Mammary epithelial cell (primary cell): ENCODE data around the gene NOP58.

ENCODE experiments used
- CTCF ChIP-seq, 2 donors: IDR thresholded peaks in 1 of 2; conservative IDR thresholded peaks in 1 of 2; 2 replicates each; pipeline ENCODE4 v1.5.1; 2011 to 2012; ENCODE audit warnings: inconsistent platforms in 2 of 2, low read length in 2 of 2, mild to moderate bottlenecking in 2 of 2, control low read depth in 1 of 2, low read depth in 1 of 2; ENCODE audit not compliant: insufficient read depth in 1 of 2; ENCODE audit errors: extremely low read depth in 1 of 2
- EZH2 ChIP-seq: IDR thresholded peaks from 2 replicates; pipeline ENCODE4 v1.6.1; 2012; ENCODE audit warnings: low read length, inconsistent platforms, borderline replicate concordance

GRCh38 chr2:202306034-202306433 is 40.5 kb downstream of the NOP58 start:
- TF ChIP-seq CTCF (conservative IDR thresholded peaks at IDR 0.05 in 1 of 2, IDR thresholded peaks at IDR 0.05 in 1 of 2; ENCODE audit: extremely low read depth in 1 of 2, insufficient read depth in 1 of 2, low read depth in 1 of 2, low read length in 2 of 2) (no peak), EZH2 (no peak)
